ENCODE data around the gene SRRM1. TPM values are rescaled to one million over a fixed set of nuclear protein-coding genes. Genes with fewer than 3 reads are reported as not detected.
A peak's percentile ranks its signal among the peaks of the same experiment; 100 is the strongest.

The SRRM1 gene
- total RNA-seq, 1 experiment from 2014 or later: 55.3 TPM

DNA sequence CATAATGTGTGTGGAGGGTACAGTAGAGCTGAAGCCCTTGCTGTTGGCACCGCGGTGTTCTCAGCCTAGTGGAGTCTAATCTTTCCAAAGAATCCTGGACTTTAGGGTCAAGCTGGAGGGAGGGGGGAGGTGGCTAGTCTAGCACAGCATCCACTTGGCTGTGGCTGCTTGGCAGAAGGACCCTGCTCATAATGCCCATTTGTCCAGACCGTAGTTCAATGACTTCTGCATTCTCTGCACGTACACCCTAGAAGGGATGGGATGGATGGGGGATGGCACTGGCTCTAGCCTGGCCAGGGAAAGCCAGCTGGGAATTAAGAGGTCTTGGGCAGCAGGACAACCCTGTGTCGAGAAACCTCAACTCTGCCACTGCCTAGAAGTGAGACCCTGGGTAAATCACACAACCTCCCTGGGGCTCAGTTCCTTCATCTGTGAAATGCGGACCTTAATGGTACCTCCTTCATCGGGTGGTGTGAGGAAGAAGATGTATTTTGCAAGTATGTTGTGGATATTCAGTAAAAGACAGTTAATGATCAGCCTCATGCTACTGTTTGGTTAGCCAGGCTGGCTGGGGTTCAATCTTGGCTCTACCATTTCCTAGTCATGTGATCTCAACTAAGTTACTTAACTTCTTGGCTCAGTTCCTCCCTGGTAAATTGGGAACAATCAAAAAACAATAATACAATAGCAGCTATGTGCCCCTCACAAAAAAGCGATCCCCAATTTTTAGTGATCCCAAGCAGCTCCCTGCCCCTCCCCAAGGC is 75.0 kb downstream of the SRRM1 start:
- no peak for DNase-seq (ENCODE audit: low read depth)

DNA sequence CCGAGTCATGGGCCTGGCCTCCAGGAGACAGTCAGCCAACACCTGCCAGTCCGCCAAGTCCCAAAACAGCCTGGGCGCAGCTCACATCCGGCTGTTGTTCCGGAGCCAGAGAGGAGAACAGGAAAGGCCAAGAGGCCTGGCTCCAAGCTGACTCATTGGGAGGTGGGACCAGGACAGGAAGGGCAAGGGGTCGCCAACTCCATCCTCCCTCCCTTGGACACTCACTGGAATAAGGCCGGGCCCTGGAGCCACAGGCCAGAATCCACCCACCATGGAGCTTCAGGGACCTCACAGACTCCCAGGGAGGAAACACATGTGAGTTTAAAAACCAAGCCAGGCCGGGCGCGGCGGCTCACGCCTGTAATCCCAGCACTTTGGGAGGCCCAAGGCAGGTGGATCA is 77.0 kb downstream of the SRRM1 start:
- DNase-seq (ENCODE audit: low read depth): peak; percentile 95

- DNase-seq (ENCODE audit: low read depth): no peak
Measured at GRCh38 chr1:24721533-24721932, 78.4 kb downstream of the SRRM1 start.

DNA sequence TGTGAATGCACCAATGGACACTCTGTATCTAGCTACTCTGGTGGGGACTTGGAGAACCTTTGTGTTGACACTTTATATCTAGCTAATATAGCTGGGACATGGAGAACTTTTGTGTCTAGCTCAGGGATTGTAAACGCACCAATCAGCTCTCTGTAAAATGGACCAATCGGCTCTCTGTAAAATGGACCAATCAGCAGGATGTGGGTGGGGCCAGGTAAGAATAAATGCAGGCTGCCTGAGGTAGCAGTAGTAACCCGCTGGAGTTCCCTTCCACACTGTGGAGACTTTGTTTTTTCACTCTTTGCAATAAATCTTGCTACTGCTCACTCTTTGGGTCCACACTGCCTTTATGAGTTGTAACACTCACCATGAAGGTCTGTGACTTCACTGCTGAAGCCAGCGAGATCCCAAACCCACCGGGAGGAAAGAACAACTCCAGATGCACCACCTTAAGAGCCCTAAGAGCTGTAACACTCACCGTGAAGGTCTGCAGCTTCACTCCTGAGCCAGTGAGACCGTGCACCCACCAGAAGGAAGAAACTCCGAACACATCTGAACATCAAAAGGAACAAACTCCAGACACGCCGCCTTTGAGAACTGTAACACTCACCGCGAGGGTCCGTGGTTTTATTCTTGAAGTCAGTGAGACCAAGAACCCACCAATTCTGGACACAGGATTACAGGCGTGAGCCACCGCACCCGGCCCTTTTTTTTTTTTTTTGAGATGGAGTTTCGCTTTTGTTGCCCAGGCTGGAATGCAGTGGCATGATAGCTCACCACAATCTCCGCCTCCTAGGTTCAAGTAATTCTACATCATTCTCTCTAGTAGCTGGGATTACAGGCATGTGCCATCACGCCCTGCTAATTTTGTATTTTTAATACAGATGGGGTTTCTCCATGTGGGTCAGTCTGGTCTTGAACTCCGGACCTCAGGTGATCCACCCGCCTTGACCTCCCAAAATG is 79.3 kb downstream of the SRRM1 start:
- DNase-seq (ENCODE audit: low read depth): peak; percentile 50

Other genes starting within 250 kb of the SRRM1 start
- gene STPG1, start 229.5 kb upstream of the SRRM1 start, total RNA-seq (2014; rRNA removed): 3.3 and 4.9 TPM in 2 replicates
- gene NIPAL3, start 227.5 kb upstream of the SRRM1 start, total RNA-seq (2014; rRNA removed): 18.8 and 19.2 TPM in 2 replicates
- 6.1 and 6.8 TPM in 2 replicates for gene RCAN3, start 140.5 kb upstream of the SRRM1 start, total RNA-seq (2014; rRNA removed)
- not detected in 2 replicates for gene NCMAP, start 87.2 kb upstream of the SRRM1 start, total RNA-seq (2014; rRNA removed)
- 533 and 580 TPM in 2 replicates for gene CLIC4, start 102.1 kb downstream of the SRRM1 start, total RNA-seq (2014; rRNA removed)